GM18526 (cell line): ENCODE data around the gene TCF25.

Experiments used
- POLR2A ChIP-seq: IDR thresholded peaks from 3 replicates; pipeline ENCODE4 v1.6.1; 2011; ENCODE audit not compliant: insufficient read length; ENCODE audit errors: extremely low read depth

TCF25 gene

DNA sequence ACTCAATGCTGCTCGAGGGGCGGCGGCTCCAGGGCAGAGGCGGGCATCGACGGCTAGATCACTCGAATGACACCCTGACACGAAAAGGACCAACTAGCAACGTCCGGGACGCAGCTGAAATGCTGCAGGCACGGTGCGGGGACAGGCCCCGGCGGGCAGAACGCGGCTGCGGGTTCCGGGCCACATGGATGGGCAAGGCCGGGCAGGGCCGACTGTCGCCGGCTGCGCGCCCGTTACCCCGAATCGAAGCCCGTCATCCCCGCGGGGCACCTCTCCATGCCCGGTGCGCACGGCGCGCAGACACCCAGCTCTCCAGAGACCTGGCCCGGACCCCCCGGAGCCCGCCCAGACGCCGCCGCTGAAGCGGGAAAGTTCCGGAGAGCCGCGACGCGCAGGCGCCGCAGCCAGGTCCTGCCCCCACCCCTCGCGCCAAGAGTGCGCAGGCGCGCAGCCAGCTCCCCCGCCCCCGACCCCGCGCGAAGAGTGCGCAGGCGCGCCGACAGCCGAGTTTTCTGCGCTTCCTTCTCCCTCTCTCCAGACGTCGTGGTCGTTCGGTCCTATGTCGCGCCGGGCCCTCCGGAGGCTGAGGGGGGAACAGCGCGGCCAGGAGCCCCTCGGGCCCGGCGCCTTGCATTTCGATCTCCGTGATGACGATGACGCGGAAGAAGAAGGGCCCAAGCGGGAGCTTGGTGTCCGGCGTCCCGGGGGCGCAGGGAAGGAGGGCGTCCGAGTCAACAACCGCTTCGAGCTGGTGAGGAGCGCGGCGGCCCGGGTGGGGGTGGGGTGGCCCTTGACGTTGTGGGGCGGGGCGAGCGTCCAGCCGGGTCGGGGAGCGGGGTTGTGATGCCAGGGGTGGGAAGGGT is at the start of gene TCF25:
TSS of gene TCF25 (plus strand) at position 484 of the 863 bp plus-strand sequence. CDS start at position 560, 76 bp downstream.
- peak; percentile 90 for TF ChIP-seq POLR2A

DNA sequence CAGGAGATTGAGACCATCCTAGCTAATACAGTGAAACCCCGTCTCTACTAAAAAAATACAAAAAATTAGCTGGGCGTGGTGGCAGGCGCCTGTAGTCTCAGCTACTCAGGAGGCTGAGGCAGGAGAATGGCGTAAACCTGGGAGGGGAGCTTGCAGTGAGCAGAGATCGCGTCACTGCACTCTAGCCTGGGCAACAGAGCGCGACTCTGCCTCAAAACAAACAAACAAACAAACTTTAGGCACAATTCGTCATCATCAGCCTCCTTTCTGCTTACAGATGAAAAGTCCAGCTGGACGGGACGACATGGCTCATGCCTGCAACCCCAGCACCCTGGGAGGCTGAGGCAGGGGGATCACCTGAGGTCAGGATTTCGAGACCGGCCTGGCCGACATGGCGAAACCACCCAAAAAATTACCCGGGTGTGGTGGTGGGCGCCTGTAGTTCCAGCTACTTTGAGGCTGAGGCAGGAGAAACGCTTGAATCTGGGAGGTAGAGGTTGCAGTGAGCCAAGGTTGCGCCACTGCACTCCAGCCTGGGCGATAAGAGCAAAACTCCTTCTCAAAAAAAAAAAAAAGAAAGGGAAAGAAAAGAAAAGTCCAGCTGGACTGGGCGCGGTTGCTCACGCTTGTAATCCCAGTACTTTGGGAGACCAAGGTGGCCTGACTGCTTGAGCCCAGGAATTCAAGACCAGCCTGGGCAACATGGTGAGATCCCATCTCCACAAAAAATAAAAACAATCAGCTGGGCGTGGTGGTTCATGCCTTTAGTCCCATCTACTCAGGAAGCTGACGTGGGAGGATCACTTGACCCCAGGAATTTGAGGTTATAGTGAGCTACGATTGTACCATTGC is 46.6 kb upstream of the TCF25 start:
- TF ChIP-seq POLR2A, result no peak

- TF ChIP-seq POLR2A, result no peak
These were observed 45.8 kb upstream of the TCF25 start for GRCh38 chr16:89827383-89828198.

GRCh38 chr16:89828199-89828869 is 45.1 kb upstream of the TCF25 start, which contains the start of gene SPIRE2:
SPIRE2 (plus strand) TSS chr16:89828475; CDS start chr16:89828551, 76 bp downstream.
- TF ChIP-seq POLR2A, result no peak

DNA sequence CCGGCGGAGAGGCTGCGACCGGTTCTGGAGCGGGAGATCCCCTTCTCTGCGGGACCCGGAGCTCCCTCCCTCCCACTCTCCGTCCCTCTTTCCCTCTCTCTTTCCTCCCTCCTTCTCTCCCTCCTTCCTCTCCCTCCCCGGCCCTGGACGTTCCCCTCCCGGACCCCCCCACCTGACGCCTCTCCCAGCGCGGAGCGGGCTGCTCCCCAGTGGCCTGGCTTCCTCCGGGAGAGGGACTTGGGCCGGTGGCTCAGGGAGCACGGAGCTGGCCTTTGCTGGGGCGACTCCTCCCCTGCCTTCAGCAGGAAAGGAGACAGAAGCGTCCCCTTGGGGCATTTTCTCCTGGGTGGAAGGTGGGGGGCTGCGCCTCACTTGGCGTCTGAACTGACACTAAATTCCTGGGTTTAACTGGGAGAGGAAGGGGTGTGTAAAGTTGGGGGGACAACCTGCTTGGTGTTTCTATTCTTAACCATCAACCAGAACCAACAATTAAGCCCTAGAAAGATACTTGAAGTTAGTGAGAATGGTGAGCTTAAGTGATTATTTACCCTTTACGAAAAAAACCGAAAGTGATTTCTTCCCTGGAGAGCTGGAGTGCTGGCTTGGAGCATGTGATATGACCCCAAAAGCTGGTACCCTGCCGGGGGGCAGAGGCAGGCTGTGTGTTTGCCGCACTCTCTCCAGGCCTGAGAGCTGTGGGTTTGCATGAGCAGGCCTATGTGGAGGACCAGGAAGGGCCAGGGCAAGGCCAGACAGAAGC is 44.3 kb upstream of the TCF25 start:
- TF ChIP-seq POLR2A, result no peak

GRCh38 chr16:89829630-89830437 is 43.6 kb upstream of the TCF25 start:
- no peak for TF ChIP-seq POLR2A

- TF ChIP-seq POLR2A, result no peak
These were observed 41.5 kb upstream of the TCF25 start for GRCh38 chr16:89831810-89832328.

- no peak for TF ChIP-seq POLR2A
These were observed 36.3 kb upstream of the TCF25 start for GRCh38 chr16:89837014-89837546.

DNA sequence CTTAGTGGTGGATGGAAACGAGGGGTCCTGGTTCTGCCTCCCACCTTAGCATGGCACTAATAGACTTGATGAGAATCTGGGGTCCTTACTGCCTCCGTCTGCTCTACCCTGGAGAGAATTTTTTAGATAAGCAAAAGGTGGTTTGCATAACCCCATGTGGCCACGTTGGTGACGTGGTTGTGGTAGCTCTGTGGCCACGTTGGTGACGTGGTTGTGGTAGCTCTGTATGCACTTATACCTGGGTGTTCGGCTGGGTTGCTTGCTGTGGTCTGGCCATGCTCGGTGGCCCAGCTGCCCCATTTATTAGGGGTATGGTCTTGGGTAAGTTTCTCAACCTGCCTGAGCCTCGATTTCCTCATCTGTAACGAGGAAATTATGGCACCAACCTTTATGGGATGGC is 32.1 kb upstream of the TCF25 start:
- TF ChIP-seq POLR2A, result no peak

GRCh38 chr16:89842471-89843408 is 30.7 kb upstream of the TCF25 start:
- TF ChIP-seq POLR2A, result no peak
